HG02938 (cell line): ENCODE measurements around the gene OR10J5.
"Not testable (repeated sequence)": the region's sequence is repeated elsewhere in the genome, so short reads cannot be mapped to it uniquely, and the experiment has no call there.

Experiments
- ATAC-seq: cut with Tn5 transposase; IDR thresholded peaks from one replicate; pipeline ENCODE4 v1.9.1; 2021; ENCODE audit warnings: mild to moderate bottlenecking, moderate library complexity; ENCODE audit not compliant: unreplicated experiment

OR10J5 gene

GRCh38 chr1:159535907-159536306 lies at the start of gene OR10J5:
OR10J5 (minus strand) TSS chr1:159536007; CDS start chr1:159536007, 0 bp downstream.
- no peak for ATAC-seq

GRCh38 chr1:159584536-159584935 lies 48.7 kb upstream of the OR10J5 start:
- no peak for ATAC-seq

GRCh38 chr1:159581422-159581821 lies 45.6 kb upstream of the OR10J5 start:
- ATAC-seq: no peak

- peak; percentile 71 for ATAC-seq
These were observed 44.5 kb upstream of the OR10J5 start for GRCh38 chr1:159580340-159580739.

GRCh38 chr1:159577446-159577845 lies 41.6 kb upstream of the OR10J5 start:
- ATAC-seq: no peak

- ATAC-seq: no peak
These were observed 26.9 kb upstream of the OR10J5 start for GRCh38 chr1:159562680-159563079.

GRCh38 chr1:159561497-159561896 lies 25.7 kb upstream of the OR10J5 start:
- ATAC-seq: no peak

GRCh38 chr1:159560599-159560998 lies 24.8 kb upstream of the OR10J5 start:
- ATAC-seq: no peak

GRCh38 chr1:159556931-159557369 lies 21.1 kb upstream of the OR10J5 start:
- no peak for ATAC-seq

- no peak for ATAC-seq
These were observed 18.9 kb upstream of the OR10J5 start for GRCh38 chr1:159554696-159555095.

GRCh38 chr1:159554261-159554660 lies 18.5 kb upstream of the OR10J5 start:
- no peak for ATAC-seq

GRCh38 chr1:159548126-159548525 lies 12.3 kb upstream of the OR10J5 start:
- no peak for ATAC-seq

- ATAC-seq: no peak
These were observed 2.9 kb downstream of the OR10J5 start for GRCh38 chr1:159532922-159533321.

- not testable (repeated sequence) for ATAC-seq
These were observed 11.0 kb downstream of the OR10J5 start for GRCh38 chr1:159524792-159525191.

- no peak for ATAC-seq
These were observed 25.6 kb downstream of the OR10J5 start for GRCh38 chr1:159510229-159510541.

- no peak for ATAC-seq
These were observed 26.2 kb downstream of the OR10J5 start for GRCh38 chr1:159509440-159510228.

GRCh38 chr1:159508951-159509350 lies 26.9 kb downstream of the OR10J5 start:
- no peak for ATAC-seq

GRCh38 chr1:159505676-159506075 lies 30.1 kb downstream of the OR10J5 start:
- ATAC-seq: no peak

- no peak for ATAC-seq
These were observed 34.7 kb downstream of the OR10J5 start for GRCh38 chr1:159501082-159501481.

- ATAC-seq: not testable (repeated sequence)
These were observed 41.1 kb downstream of the OR10J5 start for GRCh38 chr1:159494513-159495210.

- ATAC-seq: no peak
These were observed 42.5 kb downstream of the OR10J5 start for GRCh38 chr1:159493354-159493753.

GRCh38 chr1:159492575-159493323 lies 43.1 kb downstream of the OR10J5 start:
- ATAC-seq: no peak
